Measurements from ENCODE around the gene PDE11A.

- no peak for TF ChIP-seq CTCF (IDR thresholded peaks at IDR 0.05; ENCODE audit: low read depth, low read length, missing input control)
- no peak for TF ChIP-seq JUND (IDR thresholded peaks at IDR 0.05)
Measured at GRCh38 chr2:178082408-178083045, 9.9 kb upstream of the PDE11A start.
